Activated CD4-positive, alpha-beta T cell treated with anti-CD3 and anti-CD28 coated beads for 4 hours (primary cell): ENCODE data around the gene TLK1.
"Not testable (repeated sequence)": the region's sequence is repeated elsewhere in the genome, so short reads cannot be mapped to it uniquely, and the experiment has no call there.

ENCODE experiments used
- DNase-seq, 2 donors: peaks; one replicate each; pipeline ENCODE4 v3.0.0-alpha.2; 2020

Gene TLK1

GRCh38 chr2:171141320-171141719 is 19.4 kb downstream of the TLK1 start:
- no peak for DNase-seq

DNA sequence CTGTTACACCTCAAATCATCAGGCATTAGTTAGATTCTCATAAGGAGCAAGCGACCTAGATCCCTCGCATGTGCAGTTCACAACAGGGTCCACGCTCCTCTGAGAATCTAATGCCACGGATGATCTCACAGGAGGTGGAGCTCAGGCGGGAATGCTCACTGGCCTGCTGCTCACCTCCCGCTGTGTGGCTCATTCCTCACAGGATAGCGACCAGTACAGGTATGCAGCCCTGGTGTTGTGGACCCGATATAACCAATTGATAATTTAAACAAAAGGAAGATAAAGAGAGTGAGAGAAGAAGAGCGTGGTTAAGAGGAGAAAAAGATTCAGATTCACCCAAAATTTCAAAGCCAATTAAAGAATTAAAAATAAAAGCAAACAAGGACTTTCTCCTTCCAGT is 20.8 kb downstream of the TLK1 start:
- DNase-seq: no peak

GRCh38 chr2:171136024-171136423 is 24.7 kb downstream of the TLK1 start:
- no peak for DNase-seq

DNA sequence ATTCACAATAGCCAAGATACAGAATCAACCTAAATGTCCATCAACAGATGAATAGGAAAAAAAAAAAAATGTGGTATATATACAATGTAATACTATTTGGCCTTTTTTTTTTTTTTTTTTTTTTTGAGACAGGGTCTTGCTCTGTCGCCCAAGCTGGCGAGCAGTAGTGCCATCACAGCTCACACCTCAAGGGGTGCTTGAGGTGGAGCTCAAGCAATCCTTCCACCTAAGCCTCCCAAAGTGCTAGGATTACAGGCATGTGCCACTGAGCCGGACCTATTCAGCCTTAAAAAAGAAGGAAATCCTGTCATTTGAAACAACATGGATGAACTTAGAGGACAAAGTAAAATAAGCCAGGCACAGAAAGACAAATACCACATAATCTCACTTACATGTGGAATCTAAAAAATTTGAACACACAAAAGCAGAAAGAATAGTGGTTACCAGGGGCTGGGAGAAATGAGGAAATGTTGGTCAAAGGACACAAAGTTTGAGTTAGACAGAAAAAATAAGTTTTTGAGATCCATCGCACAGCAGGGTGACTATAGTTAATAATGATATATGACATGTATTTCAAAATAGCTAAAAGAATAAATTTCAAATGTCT is 26.0 kb downstream of the TLK1 start:
- DNase-seq: no peak

DNA sequence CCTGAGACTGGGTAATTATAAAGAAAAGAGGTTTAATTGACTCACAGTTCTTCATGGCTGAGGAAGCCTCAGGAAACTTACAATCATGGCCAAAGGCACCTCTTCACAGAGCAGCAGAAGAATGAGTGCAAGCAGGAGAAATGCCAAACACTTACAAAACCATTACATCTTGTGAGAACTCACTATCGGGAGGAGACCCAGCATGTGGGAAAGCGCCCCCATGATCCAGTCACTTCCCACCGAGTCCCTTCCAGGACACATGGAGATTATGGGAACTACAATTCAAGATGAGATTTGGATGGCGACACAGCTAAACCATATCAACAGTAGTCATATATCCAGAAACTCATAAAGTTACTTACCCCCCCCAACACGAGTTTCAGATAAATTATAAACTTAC is 28.6 kb downstream of the TLK1 start:
- DNase-seq: no peak

DNA sequence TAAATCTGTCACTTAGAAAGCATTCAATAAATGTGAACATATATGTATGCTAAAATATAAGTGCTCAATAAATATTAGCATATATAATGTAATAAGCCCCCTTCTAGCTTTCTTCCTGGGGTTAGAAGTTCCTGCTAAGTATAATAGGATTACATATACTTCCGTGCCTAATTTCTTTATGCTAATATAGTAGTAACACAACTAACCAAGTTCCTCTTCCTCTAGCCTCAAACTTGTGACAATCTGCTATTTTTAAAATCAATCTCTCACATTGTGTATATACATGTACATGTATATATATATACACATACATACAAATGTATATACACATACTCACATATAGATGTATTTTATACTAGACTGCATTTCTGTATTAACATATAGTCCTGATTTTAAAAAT is 32.2 kb downstream of the TLK1 start:
- DNase-seq: no peak

- no peak for DNase-seq
Measured at GRCh38 chr2:171124541-171124940, 36.2 kb downstream of the TLK1 start.

DNA sequence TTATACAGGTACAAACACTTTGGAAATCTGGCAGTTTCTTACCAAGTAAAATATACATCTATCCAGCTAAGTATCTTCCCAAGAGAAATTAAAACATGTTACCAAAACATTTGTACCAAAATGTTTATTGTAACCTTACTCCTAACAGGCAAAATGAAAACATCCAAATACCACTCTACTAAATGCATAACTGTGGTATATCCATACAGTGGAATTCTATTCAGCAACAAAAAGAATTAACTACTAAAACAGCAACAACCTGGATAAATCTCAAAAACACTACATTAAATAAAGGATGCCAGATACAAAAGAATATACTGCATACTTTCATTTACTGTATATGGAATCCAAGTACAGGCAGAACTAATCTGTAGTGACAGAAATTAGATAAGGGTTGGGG is 51.1 kb downstream of the TLK1 start:
- DNase-seq: no peak

DNA sequence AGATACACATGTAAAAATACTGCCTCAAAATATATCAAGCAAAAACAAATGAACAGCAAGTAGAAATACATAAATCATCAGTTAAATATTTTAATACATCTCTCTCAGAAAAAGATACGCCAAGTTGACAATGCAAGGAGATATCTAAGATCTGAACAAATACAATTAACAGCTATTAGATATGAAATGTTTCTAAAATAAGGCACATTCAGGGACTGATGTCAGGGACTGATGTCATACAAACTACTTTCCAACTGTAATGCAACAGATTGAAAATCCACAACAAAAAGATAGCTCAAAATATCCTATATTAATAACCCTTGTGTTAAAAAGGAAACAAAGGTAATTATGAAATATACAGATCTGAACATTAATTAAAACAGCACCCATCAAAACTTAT is 51.7 kb downstream of the TLK1 start:
- no peak for DNase-seq

DNA sequence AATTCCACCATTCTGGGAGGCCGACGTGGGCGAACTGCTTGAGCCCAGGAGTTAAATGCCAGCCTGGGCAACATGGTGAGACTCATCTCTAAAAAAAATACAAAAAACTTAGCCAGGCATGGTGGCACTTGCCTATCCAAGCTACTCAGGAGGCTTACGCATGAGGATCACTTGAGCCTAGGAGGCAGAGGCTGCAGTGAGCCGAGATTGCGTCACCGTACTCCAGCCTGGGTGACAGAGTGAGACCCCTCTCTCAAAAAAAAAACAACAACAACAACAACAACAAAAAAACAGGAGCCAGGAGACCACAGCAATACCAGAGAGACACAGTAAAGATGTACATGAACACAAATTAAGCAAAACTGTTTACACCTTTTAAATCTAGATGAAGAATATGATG is 52.9 kb downstream of the TLK1 start:
- DNase-seq: no peak

DNA sequence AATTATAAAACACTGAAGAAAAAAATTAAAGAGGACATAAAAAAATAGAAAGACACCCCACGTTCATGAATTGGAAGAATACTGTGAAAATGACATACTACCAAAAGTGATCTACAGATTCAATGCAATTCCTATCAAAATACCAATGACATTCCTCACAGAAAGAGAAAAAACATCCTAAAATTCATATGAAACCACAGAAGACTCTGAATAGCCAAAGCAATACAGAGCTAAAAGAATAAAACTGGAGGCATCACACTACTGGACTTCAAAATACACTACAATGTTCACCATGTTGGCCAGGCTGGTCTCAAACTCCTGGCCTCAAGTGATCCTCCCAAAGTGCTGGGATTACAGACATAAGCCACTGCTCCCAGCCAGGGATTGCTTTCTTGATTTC is 56.3 kb downstream of the TLK1 start:
- DNase-seq: no peak

GRCh38 chr2:171102802-171103201 is 57.9 kb downstream of the TLK1 start:
- DNase-seq: no peak

DNA sequence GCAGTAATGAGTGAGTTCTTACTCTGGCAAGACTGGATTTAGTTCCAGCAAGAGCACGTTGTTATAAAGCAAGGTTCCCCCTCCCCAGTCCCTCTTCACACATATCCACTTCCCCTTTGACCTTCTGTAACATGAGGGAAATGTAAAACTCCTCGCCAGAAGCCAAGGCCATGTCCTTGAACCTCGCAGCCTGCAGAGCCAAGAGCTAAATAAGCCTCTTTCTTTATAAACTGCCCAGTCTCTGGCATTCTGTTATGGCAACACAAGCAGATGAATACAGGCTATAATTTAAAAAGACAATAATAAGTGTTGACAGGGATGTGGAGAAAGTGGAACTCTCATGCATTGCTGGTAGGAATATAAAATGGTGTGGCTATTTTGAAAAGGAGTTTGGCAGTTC is 60.3 kb downstream of the TLK1 start:
- no peak for DNase-seq

DNA sequence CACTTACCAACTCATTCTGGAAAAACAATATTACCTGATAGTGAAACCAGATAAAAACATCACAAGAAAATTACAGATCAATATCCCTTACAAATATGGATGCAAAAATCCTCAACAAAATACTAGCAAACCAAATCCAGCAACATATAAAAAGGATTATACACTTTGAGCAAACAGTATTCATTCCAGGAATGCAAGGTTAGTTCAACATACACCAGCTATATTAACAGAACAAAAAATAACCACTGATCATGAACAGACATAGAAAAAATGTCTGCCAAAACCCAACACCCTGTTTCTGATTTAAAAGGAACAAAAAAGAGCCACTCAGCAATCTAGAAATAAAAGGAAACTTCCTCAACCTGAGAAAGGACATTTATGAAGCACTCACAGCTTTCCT is 62.1 kb downstream of the TLK1 start:
- no peak for DNase-seq

GRCh38 chr2:171095014-171095582 is 65.6 kb downstream of the TLK1 start:
- DNase-seq: no peak

GRCh38 chr2:171091517-171091916 is 69.2 kb downstream of the TLK1 start:
- DNase-seq: not testable (repeated sequence)

- DNase-seq: no peak
Measured at GRCh38 chr2:171089489-171089888, 71.2 kb downstream of the TLK1 start.

DNA sequence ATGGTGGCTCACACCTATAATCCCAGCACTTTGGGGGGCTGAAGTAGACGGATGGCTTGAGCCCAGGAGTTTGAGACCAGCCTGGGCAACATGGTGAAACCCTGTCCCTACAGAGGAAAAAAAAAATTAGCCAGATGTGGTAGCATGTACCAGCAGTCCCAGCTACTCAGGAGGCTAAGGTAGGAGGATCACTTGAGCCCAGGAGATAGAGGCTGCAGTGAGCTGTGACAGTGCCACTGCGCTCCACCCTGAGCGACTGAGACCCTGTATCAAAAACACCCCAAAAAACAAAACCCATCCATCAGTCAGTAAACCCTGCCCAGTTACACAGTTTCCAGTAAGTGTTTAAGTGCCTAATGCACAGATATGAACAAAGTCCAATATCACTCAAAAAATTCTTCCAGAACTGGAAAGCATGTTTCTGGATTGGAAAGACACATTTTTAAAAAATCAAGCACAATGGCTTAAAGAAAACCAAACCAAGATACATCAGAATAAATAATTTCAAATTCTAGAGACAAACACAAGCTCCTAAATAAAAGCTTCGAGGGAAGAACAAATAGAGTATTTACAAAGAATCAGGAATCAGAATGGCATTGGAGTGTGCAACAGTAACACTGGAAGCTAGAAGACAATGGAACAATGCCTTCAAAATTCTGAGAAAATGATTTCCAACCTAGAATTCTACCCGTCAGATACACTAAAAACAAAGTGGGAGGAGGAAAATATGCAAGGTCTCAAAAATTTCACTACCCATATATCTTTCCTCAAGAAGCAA is 72.4 kb downstream of the TLK1 start:
- no peak for DNase-seq

DNA sequence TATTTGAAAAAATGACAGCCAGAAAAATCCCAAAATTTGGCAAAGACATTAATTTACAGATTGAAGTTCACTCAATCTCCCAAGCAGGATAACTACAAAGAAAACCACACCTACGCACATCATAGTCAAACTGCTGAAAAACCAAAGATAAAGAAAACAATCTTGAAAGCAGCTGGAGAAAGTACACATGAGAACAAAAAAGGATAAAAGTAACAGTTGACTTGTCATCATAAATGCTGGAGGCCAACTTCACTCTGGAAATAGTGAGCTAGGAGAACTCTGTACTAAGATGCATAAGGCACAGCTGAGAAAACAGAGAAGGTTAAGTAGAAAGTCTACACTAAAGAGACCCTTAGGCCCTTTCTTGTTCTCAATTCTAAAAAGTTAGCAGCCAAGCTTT is 73.1 kb downstream of the TLK1 start:
- DNase-seq: no peak

- peak; percentile 34 to 56 for DNase-seq
Measured at GRCh38 chr2:171086352-171087290, 74.1 kb downstream of the TLK1 start.

DNA sequence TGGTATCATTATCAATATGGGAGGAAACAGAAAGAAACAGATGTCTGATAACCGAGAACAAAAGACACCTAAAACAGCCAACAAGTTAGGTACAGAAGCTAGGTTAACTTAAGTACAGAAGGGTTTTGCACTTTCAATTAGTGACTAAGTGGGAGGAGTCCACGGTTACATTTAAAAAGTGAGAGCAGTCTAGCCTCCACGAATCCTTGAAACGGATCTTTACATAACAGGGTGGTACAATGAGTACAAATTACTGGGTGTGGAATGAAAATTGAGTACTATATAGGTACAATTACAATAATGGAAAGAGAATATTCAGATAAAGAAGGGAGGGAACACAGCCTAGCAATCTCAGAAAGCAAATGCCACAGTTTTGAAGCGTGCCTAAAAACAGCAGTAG is 76.6 kb downstream of the TLK1 start:
- DNase-seq: no peak

- DNase-seq: no peak
Measured at GRCh38 chr2:171083451-171083850, 77.2 kb downstream of the TLK1 start.

- peak; percentile 14 to 33 for DNase-seq
Measured at GRCh38 chr2:171081649-171082111, 79.0 kb downstream of the TLK1 start.
